ENCODE data around the gene NECTIN1.
A peak's percentile ranks its signal among the peaks of the same experiment; 100 is the strongest.

The NECTIN1 gene

GRCh38 chr11:119691701-119692539, 37.1 kb downstream of the NECTIN1 start:
- no peak for DNase-seq (ENCODE audit: low read depth)

- peak; percentile 16 for DNase-seq (ENCODE audit: low read depth)
Measured at GRCh38 chr11:119691020-119691666, 37.9 kb downstream of the NECTIN1 start.

GRCh38 chr11:119689302-119689701, 39.7 kb downstream of the NECTIN1 start:
- DNase-seq (ENCODE audit: low read depth) = no peak

GRCh38 chr11:119688356-119688755, 40.6 kb downstream of the NECTIN1 start:
- no peak for DNase-seq (ENCODE audit: low read depth)

- no peak for DNase-seq (ENCODE audit: low read depth)
Measured at GRCh38 chr11:119687373-119688046, 41.5 kb downstream of the NECTIN1 start.

- no peak for DNase-seq (ENCODE audit: low read depth)
Measured at GRCh38 chr11:119686177-119686882, 42.7 kb downstream of the NECTIN1 start.

GRCh38 chr11:119685111-119685746, 43.8 kb downstream of the NECTIN1 start:
- no peak for DNase-seq (ENCODE audit: low read depth)

- no peak for DNase-seq (ENCODE audit: low read depth)
Measured at GRCh38 chr11:119684361-119685110, 44.5 kb downstream of the NECTIN1 start.

GRCh38 chr11:119683783-119684182, 45.2 kb downstream of the NECTIN1 start:
- DNase-seq (ENCODE audit: low read depth) = no peak

- no peak for DNase-seq (ENCODE audit: low read depth)
Measured at GRCh38 chr11:119681361-119681910, 47.6 kb downstream of the NECTIN1 start.

GRCh38 chr11:119680541-119681360, 48.2 kb downstream of the NECTIN1 start:
- DNase-seq (ENCODE audit: low read depth) = no peak

- no peak for DNase-seq (ENCODE audit: low read depth)
Measured at GRCh38 chr11:119679346-119679745, 49.7 kb downstream of the NECTIN1 start.

- DNase-seq (ENCODE audit: low read depth) = no peak
Measured at GRCh38 chr11:119678351-119678750, 50.6 kb downstream of the NECTIN1 start.

GRCh38 chr11:119677840-119678239, 51.2 kb downstream of the NECTIN1 start:
- DNase-seq (ENCODE audit: low read depth) = no peak

- no peak for DNase-seq (ENCODE audit: low read depth)
Measured at GRCh38 chr11:119676461-119677020, 52.5 kb downstream of the NECTIN1 start.

- DNase-seq (ENCODE audit: low read depth) = peak; percentile 15
Measured at GRCh38 chr11:119673759-119674336, 55.2 kb downstream of the NECTIN1 start.

GRCh38 chr11:119673052-119673758, 55.8 kb downstream of the NECTIN1 start:
- DNase-seq (ENCODE audit: low read depth) = no peak

GRCh38 chr11:119672597-119672996, 56.4 kb downstream of the NECTIN1 start:
- DNase-seq (ENCODE audit: low read depth) = no peak
